Karpas-422 (cell line): ENCODE measurements around the gene CACNA2D3. TPM values are rescaled to one million over a fixed set of nuclear protein-coding genes. Genes with fewer than 3 reads are reported as not detected.
"Not testable (repeated sequence)": the region's sequence is repeated elsewhere in the genome, so short reads cannot be mapped to it uniquely, and the experiment has no call there.

Experiments used
- DNase-seq: peaks from one replicate; pipeline ENCODE4 v3.0.0-alpha.2; 2015
- H2AFZ ChIP-seq: fragments of 200-600 bp; sonication (generic); 2 replicates; pipeline ENCODE4 v1.6.1; 2014; ENCODE audit warnings: antibody characterized with exemption, low read length, mixed read lengths
- H3K27ac ChIP-seq: fragments of 200-600 bp; sonication (generic); 2 replicates; pipeline ENCODE4 v1.5.1; 2014; ENCODE audit warnings: mild to moderate bottlenecking, low read length, moderate library complexity
- H3K27me3 ChIP-seq: fragments of 200-600 bp; sonication (generic); 2 replicates; pipeline ENCODE4 v1.6.1; 2014; ENCODE audit warnings: low read length, mixed read lengths
- H3K36me3 ChIP-seq: fragments of 200-600 bp; sonication (generic); 2 replicates; pipeline ENCODE4 v1.6.1; 2014; ENCODE audit warnings: low read length, mixed read lengths; ENCODE audit not compliant: insufficient read depth
- H3K4me1 ChIP-seq: fragments of 200-600 bp; sonication (generic); 2 replicates; pipeline ENCODE4 v1.6.1; 2014; ENCODE audit warnings: mild to moderate bottlenecking, low read length, mixed read lengths
- H3K4me2 ChIP-seq: fragments of 200-600 bp; sonication (generic); 2 replicates; pipeline ENCODE4 v1.6.1; 2014; ENCODE audit warnings: low read length, low read depth, mild to moderate bottlenecking; ENCODE audit not compliant: poor library complexity, severe bottlenecking
- H3K4me3 ChIP-seq: fragments of 200-600 bp; sonication (generic); 2 replicates; pipeline ENCODE4 v1.5.1; 2014; ENCODE audit warnings: mild to moderate bottlenecking, antibody characterized with exemption, low read length, mixed read lengths
- H3K79me2 ChIP-seq: fragments of 200-600 bp; sonication (generic); 2 replicates; pipeline ENCODE4 v1.6.1; 2014; ENCODE audit warnings: mild to moderate bottlenecking, low read length, mixed read lengths
- H3K9ac ChIP-seq: fragments of 200-600 bp; sonication (generic); 2 replicates; pipeline ENCODE4 v1.6.0; 2014; ENCODE audit warnings: low read length
- H3K9me2 ChIP-seq: fragments of 200-600 bp; sonication (generic), shearing (Covaris generic); replicated peaks from 2 replicates; pipeline ENCODE4 v1.6.0; 2014; ENCODE audit warnings: mild to moderate bottlenecking, low read length, moderate library complexity; ENCODE audit not compliant: insufficient read depth
- H3K9me3 ChIP-seq: fragments of 300-700, 200-600 bp; sonication (generic); 2 replicates; pipeline ENCODE4 v1.6.1; 2014; ENCODE audit warnings: low read length, mixed read lengths
- H4K20me1 ChIP-seq: fragments of 200-600 bp; sonication (generic); 2 replicates; pipeline ENCODE4 v1.6.1; 2014; ENCODE audit warnings: mild to moderate bottlenecking, antibody characterized with exemption, low read length, low read depth; ENCODE audit not compliant: insufficient read depth
- total RNA-seq: library from RNA; depleted of rRNA; stranded (reverse); fragments of >200 nt; shearing (Covaris generic); gene quantifications from 2 replicates; pipeline ENCODE4 v1.2.3, GENCODE V29; 2014; ENCODE audit warnings: low replicate concordance

CACNA2D3 gene
- total RNA-seq, 1 experiment from 2014 or later: not detected

- H4K20me1 ChIP-seq, H3K4me2 ChIP-seq, H3K9me3 ChIP-seq, H3K36me3 ChIP-seq, H2AFZ ChIP-seq, H3K4me3 ChIP-seq, H3K9me2 ChIP-seq, DNase-seq, H3K27me3 ChIP-seq, H3K27ac ChIP-seq, H3K4me1 ChIP-seq, H3K79me2 ChIP-seq, H3K9ac ChIP-seq: not testable (repeated sequence)
Measured at GRCh38 chr3:54631001-54631400, 508.6 kb downstream of the CACNA2D3 start.

DNA sequence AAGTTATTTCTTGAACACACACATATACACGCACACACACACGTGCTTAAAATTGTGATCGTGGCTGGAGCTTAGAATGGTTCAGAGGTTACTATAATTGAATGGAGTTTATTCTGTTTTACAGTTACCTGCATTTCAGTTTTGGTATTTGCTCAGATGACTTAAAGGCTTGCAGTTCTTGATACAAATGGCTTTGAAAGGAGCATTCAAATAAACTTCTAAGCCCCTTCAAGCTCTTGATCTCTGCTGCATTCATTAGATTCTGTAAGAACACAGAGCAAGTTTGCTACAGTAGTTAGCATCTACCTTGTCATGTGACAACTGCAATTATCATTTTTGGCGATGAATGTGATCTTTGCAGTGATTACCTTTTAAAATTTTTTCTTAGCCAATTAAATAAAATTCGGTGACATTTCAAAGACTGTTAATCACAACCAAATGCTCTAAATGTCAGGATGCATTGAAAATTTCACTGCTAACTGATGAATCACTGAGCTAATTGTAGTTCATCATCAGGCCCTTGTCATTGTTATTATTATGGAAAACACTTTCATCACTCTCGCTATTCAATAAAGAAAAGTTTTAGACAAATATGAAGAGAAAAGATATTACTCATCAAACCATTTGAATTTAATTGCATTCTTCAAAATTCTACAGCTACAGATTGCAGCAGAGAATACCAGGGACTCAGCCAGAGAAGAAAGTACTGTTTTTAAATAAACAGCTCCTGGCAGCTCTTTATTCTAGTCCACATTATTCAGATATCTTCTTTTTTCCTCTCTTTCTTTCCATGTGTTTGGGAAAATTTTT, 509.4 kb downstream of the CACNA2D3 start:
- Histone ChIP-seq H3K9me2 (no peaks in the 10 kb centered on the region), H3K27me3 (no peaks in the 10 kb centered on the region), H3K9me3 (no peaks in the 10 kb centered on the region), H3K4me1 (peaks cover 5% of the 10 kb centered on the region), H3K4me3 (no peak overlapping the region), H3K79me2 (no peaks in the 10 kb centered on the region), H3K27ac (no peak overlapping the region), H2AFZ (no peak overlapping the region), H4K20me1 (no peaks in the 10 kb centered on the region), H3K4me2 (no peak overlapping the region), H3K9ac (no peak overlapping the region), H3K36me3 (no peaks in the 10 kb centered on the region)
- no peak for DNase-seq

GRCh38 chr3:54632326-54632665, 509.9 kb downstream of the CACNA2D3 start:
- no peak overlapping the region for H3K27ac ChIP-seq
- no peak for DNase-seq
- H3K9me3 ChIP-seq: no peaks in the 10 kb centered on the region
- H4K20me1 ChIP-seq: no peaks in the 10 kb centered on the region
- H3K4me3 ChIP-seq: no peak overlapping the region
- no peaks in the 10 kb centered on the region for H3K36me3 ChIP-seq
- no peak overlapping the region for H3K4me2 ChIP-seq
- no peaks in the 10 kb centered on the region for H3K27me3 ChIP-seq
- H3K9ac ChIP-seq: no peak overlapping the region
- no peaks in the 10 kb centered on the region for H3K79me2 ChIP-seq
- H3K4me1 ChIP-seq: peaks cover 5% of the 10 kb centered on the region
- no peaks in the 10 kb centered on the region for H3K9me2 ChIP-seq
- H2AFZ ChIP-seq: no peak overlapping the region

- H4K20me1 ChIP-seq: no peaks in the 10 kb centered on the region
- H3K27me3 ChIP-seq: no peaks in the 10 kb centered on the region
- H3K4me3 ChIP-seq: no peak overlapping the region
- no peak overlapping the region for H3K27ac ChIP-seq
- H3K9me3 ChIP-seq: no peaks in the 10 kb centered on the region
- H3K9me2 ChIP-seq: no peaks in the 10 kb centered on the region
- H2AFZ ChIP-seq: no peak overlapping the region
- no peaks in the 10 kb centered on the region for H3K79me2 ChIP-seq
- no peaks in the 10 kb centered on the region for H3K36me3 ChIP-seq
- peaks cover 1% of the 10 kb centered on the region for H3K4me1 ChIP-seq
- H3K9ac ChIP-seq: no peak overlapping the region
- H3K4me2 ChIP-seq: no peak overlapping the region
- no peak for DNase-seq
Measured at GRCh38 chr3:54632834-54633233, 510.5 kb downstream of the CACNA2D3 start.

GRCh38 chr3:54633444-54634121, 511.2 kb downstream of the CACNA2D3 start:
- H3K4me1 ChIP-seq: no peaks in the 10 kb centered on the region
- no peak overlapping the region for H3K9ac ChIP-seq
- H4K20me1 ChIP-seq: no peaks in the 10 kb centered on the region
- no peaks in the 10 kb centered on the region for H3K9me2 ChIP-seq
- no peaks in the 10 kb centered on the region for H3K27me3 ChIP-seq
- no peaks in the 10 kb centered on the region for H3K36me3 ChIP-seq
- H3K9me3 ChIP-seq: no peaks in the 10 kb centered on the region
- H3K4me3 ChIP-seq: no peak overlapping the region
- H3K27ac ChIP-seq: no peak overlapping the region
- H3K79me2 ChIP-seq: no peaks in the 10 kb centered on the region
- no peak overlapping the region for H2AFZ ChIP-seq
- no peak for DNase-seq
- no peak overlapping the region for H3K4me2 ChIP-seq

DNA sequence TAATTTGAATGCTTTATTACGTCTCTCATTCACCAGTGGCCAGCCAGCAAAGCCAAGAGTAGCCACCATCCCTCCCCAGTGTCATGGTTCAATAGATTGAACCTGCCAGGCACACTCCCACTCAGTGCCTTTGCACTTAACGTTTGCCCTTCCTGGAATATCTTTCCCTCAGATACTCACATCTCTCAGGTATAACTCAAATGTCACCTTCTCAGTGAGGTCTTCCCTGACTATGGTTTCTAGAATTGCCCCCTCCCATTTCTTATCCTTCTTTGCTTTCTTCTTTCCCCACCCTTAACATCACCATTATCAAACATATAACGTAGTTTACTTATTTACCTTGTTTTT, 511.7 kb downstream of the CACNA2D3 start:
- Histone ChIP-seq H3K9ac (no peak overlapping the region), H3K9me2 (no peaks in the 10 kb centered on the region)

DNA sequence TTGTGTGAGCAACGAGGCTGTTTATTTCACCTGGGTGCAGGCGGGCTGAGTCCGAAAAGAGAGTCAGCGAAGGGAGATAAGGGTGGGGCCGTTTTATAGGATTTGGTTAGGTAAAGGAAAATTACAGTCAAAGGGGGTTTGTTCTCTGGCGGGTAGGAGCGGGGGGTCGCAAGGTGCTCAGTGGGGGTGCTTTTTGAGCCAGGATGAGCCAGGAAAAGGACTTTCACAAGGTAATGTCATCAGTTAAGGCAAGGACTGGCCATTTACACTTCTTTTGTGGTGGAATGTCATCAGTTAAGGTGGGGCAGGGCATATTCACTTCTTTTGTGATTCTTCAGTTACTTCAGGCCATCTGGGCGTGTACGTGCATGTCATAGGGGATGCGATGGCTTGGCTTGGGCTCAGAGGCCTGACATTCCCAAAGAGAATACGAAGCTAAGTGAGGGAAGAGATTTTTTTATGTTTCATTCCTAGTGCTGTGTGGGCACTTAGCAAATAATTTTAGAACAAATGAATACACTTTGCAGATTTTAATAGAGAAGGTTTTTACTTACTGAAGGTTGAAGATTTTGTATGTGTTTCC, 517.5 kb downstream of the CACNA2D3 start:
- not testable (repeated sequence) for H3K4me2 ChIP-seq, H2AFZ ChIP-seq, H3K9me3 ChIP-seq, H4K20me1 ChIP-seq, DNase-seq, H3K4me1 ChIP-seq, H3K9me2 ChIP-seq, H3K36me3 ChIP-seq, H3K9ac ChIP-seq, H3K27me3 ChIP-seq, H3K27ac ChIP-seq, H3K79me2 ChIP-seq, H3K4me3 ChIP-seq

More for the DNA sequence above, 511.7 kb downstream of the CACNA2D3 start:
- no peaks in the 10 kb centered on the region for H4K20me1 ChIP-seq
- no peak overlapping the region for H2AFZ ChIP-seq
- no peaks in the 10 kb centered on the region for H3K27me3 ChIP-seq
- H3K27ac ChIP-seq: no peak overlapping the region
- no peaks in the 10 kb centered on the region for H3K79me2 ChIP-seq
- no peak overlapping the region for H3K4me2 ChIP-seq
- no peaks in the 10 kb centered on the region for H3K36me3 ChIP-seq
- H3K4me1 ChIP-seq: no peaks in the 10 kb centered on the region
- DNase-seq: no peak
- no peaks in the 10 kb centered on the region for H3K9me3 ChIP-seq
- no peak overlapping the region for H3K4me3 ChIP-seq

DNA sequence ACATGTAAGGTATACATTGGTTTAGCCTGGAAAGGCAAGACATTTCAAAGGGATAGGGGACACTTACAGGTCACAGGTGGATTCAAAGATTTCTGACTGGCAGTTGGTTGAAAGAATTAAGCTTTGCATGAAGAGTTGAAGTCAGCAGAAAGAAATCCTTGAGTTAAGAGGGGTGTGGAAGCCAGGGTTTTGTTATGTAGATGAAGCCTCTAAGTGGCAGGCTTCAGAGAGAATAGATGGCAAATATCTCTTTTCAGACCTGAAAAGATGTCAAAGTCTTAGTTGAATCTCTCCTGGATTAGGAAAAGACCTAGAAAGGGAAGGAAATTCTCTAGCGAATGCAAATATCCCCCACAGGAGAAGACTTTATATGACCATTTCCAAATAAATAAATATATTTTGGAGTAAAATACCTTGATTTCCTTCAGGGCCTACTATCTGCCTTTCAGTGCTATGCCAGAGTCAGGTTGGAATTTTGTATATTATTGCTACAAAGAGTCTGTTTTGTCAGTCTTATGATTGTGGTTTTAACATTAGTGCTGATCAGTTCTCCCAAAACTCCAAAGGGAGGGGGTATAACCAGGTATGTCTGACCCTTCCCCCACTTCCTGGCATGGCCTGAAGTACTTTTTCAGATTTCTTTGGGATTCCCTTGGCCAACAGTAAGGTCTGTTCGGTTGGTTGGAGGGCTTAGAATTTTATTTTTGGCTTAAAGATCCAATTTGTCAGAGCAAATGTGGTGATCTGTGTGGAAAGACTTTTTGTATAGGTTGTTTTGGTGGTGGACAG, 519.1 kb downstream of the CACNA2D3 start:
- no peaks in the 10 kb centered on the region for H3K4me1 ChIP-seq
- no peak overlapping the region for H3K4me3 ChIP-seq
- H4K20me1 ChIP-seq: no peaks in the 10 kb centered on the region
- H2AFZ ChIP-seq: no peak overlapping the region
- H3K36me3 ChIP-seq: no peaks in the 10 kb centered on the region
- no peaks in the 10 kb centered on the region for H3K9me2 ChIP-seq
- no peak overlapping the region for H3K27ac ChIP-seq
- H3K27me3 ChIP-seq: no peaks in the 10 kb centered on the region
- H3K9ac ChIP-seq: no peak overlapping the region
- no peak for DNase-seq
- H3K9me3 ChIP-seq: no peaks in the 10 kb centered on the region
- H3K4me2 ChIP-seq: no peak overlapping the region
- H3K79me2 ChIP-seq: no peaks in the 10 kb centered on the region
